ENCODE data around the gene LOXL3.

DNA sequence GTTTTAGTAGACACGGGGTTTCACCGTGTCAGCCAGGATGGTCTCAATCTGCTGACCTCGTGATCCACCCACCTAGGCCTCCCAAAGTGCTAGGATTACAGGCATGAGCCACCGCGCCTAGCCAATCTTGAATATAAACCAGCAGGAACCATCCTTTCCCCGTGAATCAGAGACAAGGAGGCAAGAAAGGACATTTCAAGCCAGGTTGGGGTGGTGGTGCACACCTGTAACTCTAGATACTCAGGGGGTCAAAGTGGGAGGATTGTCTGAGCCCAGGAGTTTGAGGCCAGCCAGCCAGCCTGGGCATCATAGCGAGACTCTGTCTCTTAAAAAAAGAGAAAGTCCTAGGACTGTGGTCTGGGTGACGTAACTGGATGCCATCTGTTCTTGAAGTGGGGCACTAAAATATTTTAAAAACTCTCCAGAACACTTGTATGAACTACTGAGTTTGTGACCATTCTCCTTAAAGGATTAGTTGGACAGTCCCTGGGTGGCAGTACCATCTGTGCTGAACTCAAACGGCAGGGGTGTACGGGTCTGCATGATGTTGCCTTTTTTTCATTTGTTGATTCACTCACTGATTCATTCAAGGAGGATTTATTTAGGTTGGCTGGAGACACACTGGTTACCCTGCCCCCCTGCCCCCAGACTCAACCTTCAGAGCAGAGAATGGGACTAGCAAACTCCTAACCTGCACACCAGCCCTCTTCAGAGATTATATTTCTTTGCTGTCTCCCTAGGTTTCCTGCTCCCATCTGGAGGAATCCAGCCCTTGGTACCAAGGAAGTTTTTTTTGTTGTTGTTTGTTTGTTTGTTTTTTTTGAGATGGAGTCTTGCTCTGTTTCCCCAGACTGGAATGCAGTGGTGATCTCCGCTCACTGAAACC is 42.4 kb downstream of the LOXL3 start:
- TF ChIP-seq, protein P1, sequence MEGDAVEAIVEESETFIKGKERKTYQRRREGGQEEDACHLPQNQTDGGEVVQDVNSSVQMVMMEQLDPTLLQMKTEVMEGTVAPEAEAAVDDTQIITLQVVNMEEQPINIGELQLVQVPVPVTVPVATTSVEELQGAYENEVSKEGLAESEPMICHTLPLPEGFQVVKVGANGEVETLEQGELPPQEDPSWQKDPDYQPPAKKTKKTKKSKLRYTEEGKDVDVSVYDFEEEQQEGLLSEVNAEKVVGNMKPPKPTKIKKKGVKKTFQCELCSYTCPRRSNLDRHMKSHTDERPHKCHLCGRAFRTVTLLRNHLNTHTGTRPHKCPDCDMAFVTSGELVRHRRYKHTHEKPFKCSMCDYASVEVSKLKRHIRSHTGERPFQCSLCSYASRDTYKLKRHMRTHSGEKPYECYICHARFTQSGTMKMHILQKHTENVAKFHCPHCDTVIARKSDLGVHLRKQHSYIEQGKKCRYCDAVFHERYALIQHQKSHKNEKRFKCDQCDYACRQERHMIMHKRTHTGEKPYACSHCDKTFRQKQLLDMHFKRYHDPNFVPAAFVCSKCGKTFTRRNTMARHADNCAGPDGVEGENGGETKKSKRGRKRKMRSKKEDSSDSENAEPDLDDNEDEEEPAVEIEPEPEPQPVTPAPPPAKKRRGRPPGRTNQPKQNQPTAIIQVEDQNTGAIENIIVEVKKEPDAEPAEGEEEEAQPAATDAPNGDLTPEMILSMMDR (IDR thresholded peaks at IDR 0.05; ENCODE audit: poor library complexity) = no peak
- no peak for TF ChIP-seq EZH2 (IDR thresholded peaks at IDR 0.05; ENCODE audit: borderline replicate concordance)
- no peak for TF ChIP-seq EZH2phosphoT487 (IDR thresholded peaks at IDR 0.05; ENCODE audit: low read depth, severe bottlenecking, unreplicated experiment)

Data from hepatocyte (in vitro differentiated cells).